ENCODE results near the gene SMPX. TPM values are rescaled to one million over a fixed set of nuclear protein-coding genes. Genes with fewer than 3 reads are reported as not detected.

The SMPX gene
- total RNA-seq, 1 experiment from 2014 or later: not detected

- Mint-ChIP-seq H3K36me3 (ENCODE audit: insufficient read depth, unreplicated experiment) (no peaks in the 10 kb centered on the region), H3K27me3 (ENCODE audit: insufficient read depth, unreplicated experiment) (peaks cover 62% of the 10 kb centered on the region), H3K9me3 (ENCODE audit: unreplicated experiment) (no peaks in the 10 kb centered on the region), H3K27ac (ENCODE audit: low read depth, unreplicated experiment) (no peak overlapping the region), H3K4me1 (ENCODE audit: insufficient read depth, unreplicated experiment) (no peaks in the 10 kb centered on the region), H3K4me3 (ENCODE audit: unreplicated experiment) (no peak overlapping the region)
- intact Hi-C loops (cut with micrococcal nuclease): no loop called here
- DNase-seq (ENCODE audit: unreplicated experiment): no peak
- POLR2A ChIA-PET: no interaction called here
- TF ChIP-seq CTCF (IDR thresholded peaks at IDR 0.05; ENCODE audit: unreplicated experiment): no peak
- no TSS peak for BruUV-seq (replicated peaks)
- CTCF ChIA-PET: no interaction called here
Measured at GRCh38 chrX:21717802-21718201, 40.1 kb downstream of the SMPX start.

- no peak overlapping the region for H3K27ac Mint-ChIP-seq (ENCODE audit: low read depth, unreplicated experiment)
- intact Hi-C loops (cut with micrococcal nuclease): no loop called here
- H3K36me3 Mint-ChIP-seq (ENCODE audit: insufficient read depth, unreplicated experiment): no peaks in the 10 kb centered on the region
- POLR2A ChIA-PET: no interaction called here
- CTCF ChIA-PET: interaction anchor here (0.6 kb wide), 1 partner anchor 152 kb away, joined by 3 read pairs; no protein-coding TSS in a partner anchor
- H3K9me3 Mint-ChIP-seq (ENCODE audit: unreplicated experiment): no peaks in the 10 kb centered on the region
- no peak for TF ChIP-seq CTCF (IDR thresholded peaks at IDR 0.05; ENCODE audit: unreplicated experiment)
- H3K4me3 Mint-ChIP-seq (ENCODE audit: unreplicated experiment): no peak overlapping the region
- peaks cover 61% of the 10 kb centered on the region for H3K27me3 Mint-ChIP-seq (ENCODE audit: insufficient read depth, unreplicated experiment)
- BruUV-seq (replicated peaks): no TSS peak
- no peaks in the 10 kb centered on the region for H3K4me1 Mint-ChIP-seq (ENCODE audit: insufficient read depth, unreplicated experiment)
- no peak for DNase-seq (ENCODE audit: unreplicated experiment)
Measured at GRCh38 chrX:21715825-21716224, 42.1 kb downstream of the SMPX start.

- H3K27ac Mint-ChIP-seq (ENCODE audit: low read depth, unreplicated experiment): no peak overlapping the region
- no peaks in the 10 kb centered on the region for H3K4me1 Mint-ChIP-seq (ENCODE audit: insufficient read depth, unreplicated experiment)
- no peak for TF ChIP-seq CTCF (IDR thresholded peaks at IDR 0.05; ENCODE audit: unreplicated experiment)
- no peak for DNase-seq (ENCODE audit: unreplicated experiment)
- no peaks in the 10 kb centered on the region for H3K36me3 Mint-ChIP-seq (ENCODE audit: insufficient read depth, unreplicated experiment)
- intact Hi-C loops (cut with micrococcal nuclease): no loop called here
- BruUV-seq (replicated peaks): no TSS peak
- POLR2A ChIA-PET: no interaction called here
- H3K4me3 Mint-ChIP-seq (ENCODE audit: unreplicated experiment): no peak overlapping the region
- H3K27me3 Mint-ChIP-seq (ENCODE audit: insufficient read depth, unreplicated experiment): peaks cover 56% of the 10 kb centered on the region
- H3K9me3 Mint-ChIP-seq (ENCODE audit: unreplicated experiment): no peaks in the 10 kb centered on the region
- CTCF ChIA-PET: interaction anchor here (0.6 kb wide), 2 partner anchors 151 to 245 kb away, joined by 3 read pairs; no protein-coding TSS in a partner anchor
Measured at GRCh38 chrX:21715337-21715736, 42.6 kb downstream of the SMPX start.

GRCh38 chrX:21711848-21712197 is 46.1 kb downstream of the SMPX start:
- Mint-ChIP-seq H3K27ac (ENCODE audit: low read depth, unreplicated experiment) (no peak overlapping the region), H3K9me3 (ENCODE audit: unreplicated experiment) (no peaks in the 10 kb centered on the region), H3K4me1 (ENCODE audit: insufficient read depth, unreplicated experiment) (no peaks in the 10 kb centered on the region), H3K36me3 (ENCODE audit: insufficient read depth, unreplicated experiment) (no peaks in the 10 kb centered on the region), H3K27me3 (ENCODE audit: insufficient read depth, unreplicated experiment) (peaks cover 25% of the 10 kb centered on the region), H3K4me3 (ENCODE audit: unreplicated experiment) (no peak overlapping the region)
- POLR2A ChIA-PET: interaction anchor here (1.0 kb wide), 1 partner anchor 8 kb away, joined by 3 read pairs; no protein-coding TSS in a partner anchor
- no TSS peak for BruUV-seq (replicated peaks)
- CTCF ChIA-PET: interaction anchor here (0.5 to 1.3 kb wide), 4 partner anchors 14 to 1361 kb away, joined by 3 to 4 read pairs (median 3); no protein-coding TSS in a partner anchor
- intact Hi-C loops (cut with micrococcal nuclease): no loop called here
- TF ChIP-seq CTCF (IDR thresholded peaks at IDR 0.05; ENCODE audit: unreplicated experiment): no peak
- DNase-seq (ENCODE audit: unreplicated experiment): no peak

All from MCF 10A (cell line).